Keratinocyte (primary cell): ENCODE data around the gene DDR2. TPM values are rescaled to one million over a fixed set of nuclear protein-coding genes. Genes with fewer than 3 reads are reported as not detected.

Experiments used
- DNase-seq: peaks from one replicate; pipeline ENCODE4 v3.0.0-alpha.2; 2011; ENCODE audit warnings: low read depth, missing footprints, low spot score
- FAIRE-seq: peaks from 2 replicates; lab custom pipeline; 2011; peaks lifted over from hg19 to GRCh38; lab: Jason Lieb, UNC
- H2AFZ ChIP-seq: 2 replicates; pipeline ENCODE4 v1.6.0; 2012; ENCODE audit warnings: low read length, control low read depth, inconsistent platforms; ENCODE audit not compliant: control insufficient read depth
- H3K27ac ChIP-seq: 2 replicates; pipeline ENCODE4 v1.5.1; 2011; ENCODE audit warnings: low read length; ENCODE audit not compliant: control insufficient read depth, insufficient read depth
- H3K27me3 ChIP-seq: 3 replicates; pipeline ENCODE4 v1.6.0; 2011; ENCODE audit warnings: low read length; ENCODE audit not compliant: control insufficient read depth, insufficient read depth; ENCODE audit errors: extremely low read depth
- H3K36me3 ChIP-seq, 2 experiments: 2 replicates in 1 of 2; 3 replicates in 1 of 2; pipeline ENCODE4 v1.5.1; 2011; ENCODE audit warnings: low read length in 2 of 2, mild to moderate bottlenecking in 1 of 2; ENCODE audit not compliant: control insufficient read depth in 2 of 2, insufficient read depth in 2 of 2; ENCODE audit errors: extremely low read depth in 1 of 2
- H3K4me1 ChIP-seq: 3 replicates; pipeline ENCODE4 v1.5.1; 2011; ENCODE audit warnings: low read length; ENCODE audit not compliant: control insufficient read depth, insufficient read depth; ENCODE audit errors: extremely low read depth
- H3K4me2 ChIP-seq: 3 replicates; pipeline ENCODE4 v1.6.0; 2011; ENCODE audit warnings: low read depth, low read length; ENCODE audit not compliant: control insufficient read depth, insufficient read depth; ENCODE audit errors: extremely low read depth
- H3K4me3 ChIP-seq, 3 experiments: fragments of 200-600 bp in 1 of 3; sonication (generic) in 1 of 3; 2 replicates in 2 of 3; 3 replicates in 1 of 3; pipeline ENCODE4 v1.5.1; 2011 to 2016; ENCODE audit warnings: low read length in 3 of 3, mild to moderate bottlenecking in 3 of 3, control low read depth in 2 of 3, inconsistent platforms in 1 of 3, low read depth in 1 of 3, mixed read lengths in 1 of 3, mixed run types in 1 of 3, moderate library complexity in 1 of 3; ENCODE audit not compliant: control insufficient read depth in 2 of 3, insufficient read depth in 2 of 3; ENCODE audit errors: extremely low read depth in 1 of 3
- H3K79me2 ChIP-seq: 2 replicates; pipeline ENCODE4 v1.6.0; 2012; ENCODE audit warnings: low read length; ENCODE audit not compliant: control insufficient read depth, insufficient read depth
- H3K9ac ChIP-seq: 3 replicates; pipeline ENCODE4 v1.6.0; 2011; ENCODE audit warnings: low read length; ENCODE audit not compliant: control insufficient read depth, insufficient read depth; ENCODE audit errors: extremely low read depth
- H3K9me1 ChIP-seq: 3 replicates; pipeline ENCODE4 v1.6.0; 2011; ENCODE audit warnings: low read length; ENCODE audit not compliant: control insufficient read depth, insufficient read depth; ENCODE audit errors: extremely low read depth
- H3K9me3 ChIP-seq: 2 replicates; pipeline ENCODE4 v1.5.1; 2012; ENCODE audit warnings: low read depth, low read length; ENCODE audit not compliant: control insufficient read depth
- H4K20me1 ChIP-seq: 3 replicates; pipeline ENCODE4 v1.6.0; 2011; ENCODE audit warnings: low read length; ENCODE audit not compliant: control insufficient read depth, insufficient read depth; ENCODE audit errors: extremely low read depth
- CTCF ChIP-seq, 3 experiments: IDR thresholded peaks in 1 of 3; conservative IDR thresholded peaks in 1 of 3; optimal IDR thresholded peaks in 1 of 3; 2 replicates in 2 of 3; 3 replicates in 1 of 3; pipeline versions ENCODE3 to v1.5.1; 2011; ENCODE audit warnings: low read length in 3 of 3, mild to moderate bottlenecking in 3 of 3, moderate library complexity in 2 of 3, control low read depth in 1 of 3, inconsistent platforms in 1 of 3; ENCODE audit not compliant: insufficient read depth in 2 of 3; ENCODE audit errors: extremely low read depth in 1 of 3
- EZH2 ChIP-seq: IDR thresholded peaks from one replicate; pipeline ENCODE4 v1.6.1; 2012; ENCODE audit warnings: inconsistent platforms, mild to moderate bottlenecking, low read length, moderate library complexity
- dilution Hi-C: fragments of 300-500 bp; cut with MboI; formaldehyde crosslinking; loops from one replicate; pipeline ENCODE4 v1.7.0; 2020; ENCODE audit warnings: low sequenced_read_pairs; ENCODE audit not compliant: extremely low pct_ligation_motif_present
- polyA plus RNA-seq, 5 experiments: library from polyadenylated mRNA; depleted of rRNA in 3 of 5; stranded (reverse) in 3 of 5; stranded (forward) in 1 of 5; unstranded in 1 of 5; fragments of >200 nt; gene quantifications; 1 replicate in 1 of 5; 2 replicates in 3 of 5; 3 replicates in 1 of 5; pipeline versions ENCODE4 v1.2.1 to v1.2.3, GENCODE V29; 2011 to 2012; ENCODE audit warnings: missing spikeins in 2 of 5, low read depth in 1 of 5, low replicate concordance in 1 of 5

DDR2 gene
- polyA plus RNA-seq, 1 donor (not counting 4 experiments of a cell fraction or from before 2014, with no cell fraction given), result 0.39 TPM

DNA sequence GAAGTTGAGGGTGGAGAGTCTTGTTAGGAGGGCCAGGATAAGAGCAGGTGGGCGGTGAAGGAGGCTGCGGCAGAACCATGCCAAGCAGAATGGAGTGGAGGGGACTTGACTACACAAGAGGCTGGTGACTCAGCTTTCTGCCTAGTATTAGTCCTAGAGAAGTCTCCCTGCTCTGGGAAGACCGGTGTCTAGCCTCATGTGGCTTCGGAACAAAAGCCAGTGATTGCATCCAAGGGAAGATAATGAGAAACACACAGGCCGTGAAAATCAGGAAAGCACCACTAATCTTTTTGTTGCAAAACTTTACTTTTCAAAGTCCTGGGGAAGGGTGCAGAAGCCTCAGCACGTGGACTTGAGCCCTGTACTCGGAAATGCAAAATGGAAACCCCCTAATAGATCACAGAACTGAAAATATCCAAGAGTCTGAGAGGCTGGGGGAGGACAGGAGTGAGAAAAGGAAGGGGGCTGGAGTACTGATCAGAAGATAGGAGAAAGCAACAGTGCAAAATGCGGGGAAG, 31.4 kb downstream of the DDR2 start:
- Histone ChIP-seq H4K20me1 (no peaks in the 10 kb centered on the region), H3K27me3 (no peaks in the 10 kb centered on the region), H3K4me3 (no peak overlapping the region), H3K9me3 (no peaks in the 10 kb centered on the region), H3K4me1 (no peaks in the 10 kb centered on the region), H3K36me3 (no peaks in the 10 kb centered on the region), H3K4me2 (no peak overlapping the region), H3K9ac (no peak overlapping the region), H3K79me2 (no peaks in the 10 kb centered on the region), H2AFZ (no peak overlapping the region), H3K27ac (no peak overlapping the region), H3K9me1 (no peaks in the 10 kb centered on the region)
- TF ChIP-seq EZH2 (no peak), CTCF (optimal IDR thresholded peaks at IDR 0.05 in 1 of 3, IDR thresholded peaks at IDR 0.05 in 1 of 3, conservative IDR thresholded peaks at IDR 0.05 in 1 of 3; ENCODE audit: extremely low read depth in 1 of 3, insufficient read depth in 2 of 3, low read length in 3 of 3) (no peak)
- DNase-seq (no peak), FAIRE-seq (no peak)
- dilution Hi-C loops, result no loop called here

- no peaks in the 10 kb centered on the region for H4K20me1 ChIP-seq
- no peak overlapping the region for H2AFZ ChIP-seq
- H3K27ac ChIP-seq, result no peak overlapping the region
- no peak overlapping the region for H3K9ac ChIP-seq
- no peaks in the 10 kb centered on the region for H3K79me2 ChIP-seq
- no peaks in the 10 kb centered on the region for H3K9me3 ChIP-seq
- H3K4me3 ChIP-seq, result no peak overlapping the region
- no peaks in the 10 kb centered on the region for H3K27me3 ChIP-seq
- no peaks in the 10 kb centered on the region for H3K9me1 ChIP-seq
- FAIRE-seq, result no peak
- no peaks in the 10 kb centered on the region for H3K4me1 ChIP-seq
- no peaks in the 10 kb centered on the region for H3K36me3 ChIP-seq
- TF ChIP-seq CTCF (optimal IDR thresholded peaks at IDR 0.05 in 1 of 3, IDR thresholded peaks at IDR 0.05 in 1 of 3, conservative IDR thresholded peaks at IDR 0.05 in 1 of 3; ENCODE audit: extremely low read depth in 1 of 3, insufficient read depth in 2 of 3, low read length in 3 of 3) (no peak), EZH2 (no peak)
- DNase-seq, result no peak
- dilution Hi-C loops, result no loop called here
- no peak overlapping the region for H3K4me2 ChIP-seq
These were observed 33.9 kb downstream of the DDR2 start for GRCh38 chr1:162666006-162666645.
